ENCODE results near the gene GSDME.

GSDME gene

DNA sequence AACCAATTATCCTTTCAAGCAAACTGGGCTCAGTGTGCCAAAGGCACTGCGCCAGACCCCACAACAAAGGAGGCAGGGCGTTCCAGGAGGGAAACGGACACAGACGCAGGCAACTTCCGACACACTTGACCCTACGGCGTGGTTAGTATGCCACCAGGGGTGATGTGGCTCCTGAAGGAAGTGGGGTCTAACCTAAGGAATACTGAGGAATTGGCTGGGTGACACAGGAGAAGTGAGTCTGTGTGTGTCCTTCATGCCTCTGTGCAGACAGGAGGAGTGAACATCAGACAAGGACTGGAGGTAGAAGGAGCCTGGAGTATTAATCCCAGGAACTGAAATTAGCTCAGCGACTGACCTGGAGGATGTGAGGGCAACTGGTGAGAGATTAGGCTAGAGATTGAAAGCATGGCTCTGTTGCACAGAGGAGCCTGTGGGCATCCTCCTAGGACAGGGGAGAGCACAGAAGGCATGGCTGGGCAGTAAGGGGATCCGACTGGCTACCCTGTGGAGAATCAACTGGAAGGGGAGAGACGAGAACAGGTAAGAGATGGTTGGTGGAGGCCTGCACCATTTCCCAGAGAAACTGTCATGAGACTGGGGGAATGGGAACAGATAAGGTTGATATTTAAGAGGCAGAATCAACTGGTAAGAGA lies 27.8 kb downstream of the GSDME start:
- Histone ChIP-seq H3K4me1 (ENCODE audit: low read depth, poor library complexity, severe bottlenecking) (peaks cover 36% of the 10 kb centered on the region), H3K27me3 (ENCODE audit: insufficient read depth, low read depth) (no peaks in the 10 kb centered on the region), H3K4me3 (IDR thresholded peaks at IDR 0.05; ENCODE audit: insufficient read depth, low read depth, low read length) (no peak overlapping the region), H2AFZ (ENCODE audit: low read depth) (no peak overlapping the region), H3K9ac (no peak overlapping the region), H4K20me1 (ENCODE audit: insufficient read depth) (no peaks in the 10 kb centered on the region), H3K36me3 (ENCODE audit: insufficient read depth) (no peaks in the 10 kb centered on the region), H3K27ac (no peak overlapping the region), H3K4me2 (no peak overlapping the region), H3K79me2 (ENCODE audit: insufficient read depth, low read depth) (no peaks in the 10 kb centered on the region)
- TF ChIP-seq, protein P1, sequence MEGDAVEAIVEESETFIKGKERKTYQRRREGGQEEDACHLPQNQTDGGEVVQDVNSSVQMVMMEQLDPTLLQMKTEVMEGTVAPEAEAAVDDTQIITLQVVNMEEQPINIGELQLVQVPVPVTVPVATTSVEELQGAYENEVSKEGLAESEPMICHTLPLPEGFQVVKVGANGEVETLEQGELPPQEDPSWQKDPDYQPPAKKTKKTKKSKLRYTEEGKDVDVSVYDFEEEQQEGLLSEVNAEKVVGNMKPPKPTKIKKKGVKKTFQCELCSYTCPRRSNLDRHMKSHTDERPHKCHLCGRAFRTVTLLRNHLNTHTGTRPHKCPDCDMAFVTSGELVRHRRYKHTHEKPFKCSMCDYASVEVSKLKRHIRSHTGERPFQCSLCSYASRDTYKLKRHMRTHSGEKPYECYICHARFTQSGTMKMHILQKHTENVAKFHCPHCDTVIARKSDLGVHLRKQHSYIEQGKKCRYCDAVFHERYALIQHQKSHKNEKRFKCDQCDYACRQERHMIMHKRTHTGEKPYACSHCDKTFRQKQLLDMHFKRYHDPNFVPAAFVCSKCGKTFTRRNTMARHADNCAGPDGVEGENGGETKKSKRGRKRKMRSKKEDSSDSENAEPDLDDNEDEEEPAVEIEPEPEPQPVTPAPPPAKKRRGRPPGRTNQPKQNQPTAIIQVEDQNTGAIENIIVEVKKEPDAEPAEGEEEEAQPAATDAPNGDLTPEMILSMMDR (conservative IDR thresholded peaks at IDR 0.05; ENCODE audit: low read depth, low read length): no peak

DNA sequence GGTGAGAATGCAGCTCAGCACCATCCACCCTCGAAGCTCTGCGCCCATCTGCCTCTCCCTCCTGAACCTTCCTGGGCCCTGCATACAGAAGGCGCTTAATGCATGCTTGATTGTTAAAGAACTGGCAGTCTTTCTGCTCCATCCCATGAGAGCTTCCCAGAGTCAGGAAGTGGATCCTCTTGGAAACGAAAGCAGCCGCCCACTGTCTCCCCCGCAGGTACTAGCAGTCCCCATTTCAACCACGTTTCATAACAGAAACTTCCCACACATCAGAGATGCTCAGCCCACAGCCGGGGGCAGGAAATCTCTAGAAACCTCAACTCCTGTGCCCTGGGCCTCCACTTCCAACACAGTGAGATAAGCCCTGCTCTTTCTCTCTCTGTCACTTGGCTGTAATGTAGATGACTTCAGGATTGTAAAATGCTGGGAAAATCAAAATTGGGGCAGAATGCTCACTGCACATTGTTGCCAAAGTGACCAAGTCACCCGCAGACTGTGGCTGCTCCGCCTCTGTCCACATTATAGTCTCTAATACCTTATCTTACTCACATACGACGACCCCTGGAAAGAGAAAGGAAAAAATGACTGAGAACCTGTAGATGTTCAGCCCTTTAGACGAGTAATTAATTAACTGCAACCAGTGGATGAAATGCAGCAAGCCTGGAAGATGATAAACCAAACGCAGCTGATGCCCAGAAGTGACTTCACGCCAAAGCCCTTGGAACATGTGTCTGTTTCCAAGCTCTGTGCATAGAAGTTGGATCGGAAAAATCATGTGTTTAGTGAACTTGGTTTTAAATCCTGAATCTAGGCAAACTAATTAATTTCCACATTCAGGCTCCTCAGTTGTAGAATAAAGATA lies 28.5 kb downstream of the GSDME start:
- no peak overlapping the region for H3K4me2 ChIP-seq
- H3K4me3 ChIP-seq (IDR thresholded peaks at IDR 0.05; ENCODE audit: insufficient read depth, low read depth, low read length): no peak overlapping the region
- no peaks in the 10 kb centered on the region for H3K36me3 ChIP-seq (ENCODE audit: insufficient read depth)
- H3K27me3 ChIP-seq (ENCODE audit: insufficient read depth, low read depth): no peaks in the 10 kb centered on the region
- H3K9ac ChIP-seq: no peak overlapping the region
- H3K79me2 ChIP-seq (ENCODE audit: insufficient read depth, low read depth): no peaks in the 10 kb centered on the region
- H4K20me1 ChIP-seq (ENCODE audit: insufficient read depth): no peaks in the 10 kb centered on the region
- H3K27ac ChIP-seq: no peak overlapping the region
- TF ChIP-seq, protein P1 (conservative IDR thresholded peaks at IDR 0.05; ENCODE audit: low read depth, low read length): no peak
- peaks cover 28% of the 10 kb centered on the region for H3K4me1 ChIP-seq (ENCODE audit: low read depth, poor library complexity, severe bottlenecking)
- H2AFZ ChIP-seq (ENCODE audit: low read depth): no peak overlapping the region

DNA sequence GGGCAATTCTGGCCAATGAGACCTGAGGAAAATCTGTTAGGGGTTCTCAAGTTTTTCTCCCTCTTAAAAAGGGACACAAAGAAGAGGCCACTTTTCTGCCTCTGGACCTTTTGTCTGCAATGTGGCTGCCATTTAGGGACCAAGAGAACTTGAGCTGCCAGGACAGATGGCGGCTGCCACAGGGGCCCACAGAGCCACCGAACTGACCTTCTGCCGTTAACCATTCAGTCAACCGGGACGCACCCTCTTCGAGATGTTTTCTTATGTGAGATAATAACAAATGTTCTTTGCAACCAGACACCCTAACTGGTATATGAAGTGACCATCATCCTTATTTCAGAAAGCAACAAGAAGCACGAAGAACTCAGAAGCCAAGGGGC lies 29.2 kb downstream of the GSDME start:
- Histone ChIP-seq H3K79me2 (ENCODE audit: insufficient read depth, low read depth) (no peaks in the 10 kb centered on the region), H3K27me3 (ENCODE audit: insufficient read depth, low read depth) (no peaks in the 10 kb centered on the region), H3K9ac (no peak overlapping the region), H3K4me1 (ENCODE audit: low read depth, poor library complexity, severe bottlenecking) (peaks cover 22% of the 10 kb centered on the region), H4K20me1 (ENCODE audit: insufficient read depth) (no peaks in the 10 kb centered on the region), H3K27ac (no peak overlapping the region), H3K4me2 (no peak overlapping the region), H3K4me3 (IDR thresholded peaks at IDR 0.05; ENCODE audit: insufficient read depth, low read depth, low read length) (no peak overlapping the region), H3K36me3 (ENCODE audit: insufficient read depth) (no peaks in the 10 kb centered on the region), H2AFZ (ENCODE audit: low read depth) (no peak overlapping the region)
- TF ChIP-seq, protein P1 (conservative IDR thresholded peaks at IDR 0.05; ENCODE audit: low read depth, low read length): no peak

DNA sequence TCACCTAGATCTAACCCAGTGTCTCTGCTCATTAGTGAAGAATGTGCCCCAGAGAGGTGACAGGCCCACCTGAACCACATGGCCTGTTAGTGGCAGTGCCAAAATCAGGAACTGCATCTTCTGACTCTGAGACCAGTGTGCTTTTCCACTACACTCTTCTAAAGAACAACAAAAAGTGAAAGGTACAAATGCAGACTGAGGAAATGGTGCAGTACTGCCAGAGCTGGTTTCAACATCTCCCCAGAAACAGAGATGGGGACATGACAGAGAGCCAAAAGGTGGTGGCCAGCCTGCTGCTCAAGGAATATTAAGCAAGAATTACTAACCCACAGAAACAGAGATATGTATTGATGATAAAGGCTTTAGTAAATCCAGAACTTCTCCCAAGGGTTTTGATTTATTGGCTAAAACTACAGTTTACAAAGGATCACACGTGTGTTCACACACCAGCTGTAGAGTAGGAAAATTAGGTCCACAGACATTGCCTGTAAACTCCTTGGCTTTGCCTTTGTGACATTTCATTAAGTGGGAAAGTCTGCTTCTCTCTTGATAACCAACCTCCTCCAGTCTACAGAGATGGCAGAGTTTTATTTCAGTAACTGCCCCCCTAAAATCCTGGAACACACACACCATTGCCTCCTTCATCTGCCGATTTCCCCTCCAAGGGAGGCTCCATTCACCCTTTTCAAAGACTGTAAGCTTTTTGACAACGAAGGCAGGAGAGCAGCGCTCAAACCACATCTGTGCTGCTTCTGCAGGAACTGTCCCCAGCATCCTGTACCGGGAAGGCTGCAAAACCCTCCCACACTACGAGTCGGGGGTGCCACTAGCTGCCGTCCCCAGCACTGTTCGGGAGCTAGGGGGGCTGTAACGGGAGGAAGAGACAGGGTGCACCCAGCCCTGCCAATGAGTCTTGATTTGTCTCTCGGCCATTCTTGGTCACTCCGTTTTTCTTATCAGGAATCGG lies 29.8 kb downstream of the GSDME start:
- peaks cover 15% of the 10 kb centered on the region for H3K4me1 ChIP-seq (ENCODE audit: low read depth, poor library complexity, severe bottlenecking)
- no peak overlapping the region for H3K4me2 ChIP-seq
- H3K36me3 ChIP-seq (ENCODE audit: insufficient read depth): no peaks in the 10 kb centered on the region
- H3K79me2 ChIP-seq (ENCODE audit: insufficient read depth, low read depth): no peaks in the 10 kb centered on the region
- H3K27me3 ChIP-seq (ENCODE audit: insufficient read depth, low read depth): no peaks in the 10 kb centered on the region
- TF ChIP-seq, protein P1 (conservative IDR thresholded peaks at IDR 0.05; ENCODE audit: low read depth, low read length): no peak
- H3K9ac ChIP-seq: no peak overlapping the region
- no peak overlapping the region for H2AFZ ChIP-seq (ENCODE audit: low read depth)
- H3K4me3 ChIP-seq (IDR thresholded peaks at IDR 0.05; ENCODE audit: insufficient read depth, low read depth, low read length): no peak overlapping the region
- no peaks in the 10 kb centered on the region for H4K20me1 ChIP-seq (ENCODE audit: insufficient read depth)
- H3K27ac ChIP-seq: no peak overlapping the region

Measured in KMS-11 (cell line).